HG03460 (cell line): ENCODE measurements around the gene ACCSL.

Experiments used
- ATAC-seq: cut with Tn5 transposase; IDR thresholded peaks from one replicate; pipeline ENCODE4 v1.9.1; 2021; ENCODE audit not compliant: unreplicated experiment

The ACCSL gene

DNA sequence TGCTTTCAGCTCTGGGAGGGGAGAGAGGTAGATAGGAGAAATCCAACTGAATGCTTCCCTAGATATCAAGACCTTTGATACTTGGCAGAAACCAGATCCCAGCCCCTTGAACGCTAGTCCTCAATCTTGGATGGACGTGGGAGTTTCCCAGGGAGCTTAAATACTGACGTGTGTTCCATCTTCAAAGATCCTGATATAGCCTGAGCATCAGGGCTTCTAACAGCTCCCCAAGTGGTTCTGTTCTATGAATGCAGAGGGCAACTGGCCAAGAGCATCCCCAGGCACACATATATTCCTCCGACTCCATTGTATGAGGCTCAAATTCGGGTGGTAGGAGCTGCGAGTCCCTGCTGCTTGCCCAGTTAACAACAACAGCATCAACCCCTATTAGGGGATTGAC is 9.6 kb downstream of the ACCSL start:
- ATAC-seq: no peak

GRCh38 chr11:44058275-44058674 is 10.5 kb downstream of the ACCSL start:
- ATAC-seq: no peak

DNA sequence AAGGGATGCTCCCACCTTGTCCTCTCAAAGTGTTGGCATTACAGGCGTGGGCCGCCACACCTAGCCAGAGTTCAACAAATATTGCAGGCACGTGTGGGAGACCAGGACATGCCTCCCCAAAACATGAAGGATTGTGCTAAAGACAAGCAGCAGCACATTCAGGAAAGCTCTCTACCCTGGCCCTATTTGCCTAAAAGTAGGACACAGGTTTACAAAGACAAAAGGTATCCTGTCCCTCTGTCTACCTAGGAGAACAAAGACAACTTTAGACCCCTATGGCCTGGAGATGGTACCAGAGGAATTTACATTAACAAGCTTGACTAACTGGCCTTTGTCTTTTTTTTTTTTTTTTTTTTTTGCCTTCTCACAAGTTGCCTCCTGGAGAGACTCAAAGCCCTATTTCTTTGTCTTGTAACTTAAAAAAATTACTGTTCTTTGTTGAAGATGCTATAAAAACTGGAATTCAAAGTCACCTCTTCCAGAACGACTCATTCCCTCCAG is 17.4 kb downstream of the ACCSL start:
- no peak for ATAC-seq

DNA sequence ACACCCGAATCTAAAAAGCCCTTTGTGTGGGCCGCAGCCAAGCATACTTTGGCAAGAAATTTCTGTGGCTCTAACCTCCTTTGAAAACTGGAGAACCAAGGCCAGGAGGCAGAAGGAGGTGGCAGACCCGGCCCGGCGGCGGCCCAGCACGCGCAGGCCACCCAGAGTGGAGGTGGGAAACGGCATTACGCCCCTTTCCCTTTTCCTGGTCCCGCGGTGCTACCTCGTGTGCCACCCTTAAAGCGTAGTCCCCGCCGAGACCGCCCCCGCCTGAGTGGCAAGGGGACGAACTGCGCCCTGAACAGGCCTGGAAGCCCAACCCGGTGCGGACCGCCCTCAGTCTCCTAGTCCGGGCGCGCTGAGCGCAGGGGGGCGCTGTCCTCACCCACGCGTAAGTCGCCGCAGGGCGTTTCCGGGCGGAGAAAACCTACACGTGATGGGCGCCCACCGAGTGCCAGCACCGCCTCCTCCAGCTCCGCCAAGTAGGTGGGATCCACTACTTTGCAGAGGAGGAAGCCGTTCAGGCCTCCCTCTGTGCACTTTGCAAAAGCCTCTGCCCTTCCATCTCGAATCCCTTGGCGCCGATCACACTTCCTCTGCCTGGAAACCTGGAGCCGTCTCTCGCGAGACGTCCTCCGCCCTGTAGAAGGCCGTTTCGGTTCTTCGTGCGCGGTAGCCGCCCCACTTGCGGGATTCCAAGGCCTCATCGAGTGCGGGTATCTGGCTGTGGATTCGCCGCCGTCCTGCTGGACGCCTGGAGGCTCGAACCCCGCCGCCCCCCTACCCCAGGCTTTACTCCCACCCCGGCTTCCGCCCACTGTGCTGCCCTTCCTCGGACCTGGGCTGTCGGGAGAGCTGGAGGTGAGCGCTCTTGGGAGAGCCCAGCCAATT is 18.3 kb downstream of the ACCSL start, which contains the start of gene ACCS:
ACCS (plus strand) TSS at position 430 of the 891 bp plus-strand sequence. CDS start 1,358 bp downstream, outside the sequence.
- ATAC-seq: peak; percentile 94

DNA sequence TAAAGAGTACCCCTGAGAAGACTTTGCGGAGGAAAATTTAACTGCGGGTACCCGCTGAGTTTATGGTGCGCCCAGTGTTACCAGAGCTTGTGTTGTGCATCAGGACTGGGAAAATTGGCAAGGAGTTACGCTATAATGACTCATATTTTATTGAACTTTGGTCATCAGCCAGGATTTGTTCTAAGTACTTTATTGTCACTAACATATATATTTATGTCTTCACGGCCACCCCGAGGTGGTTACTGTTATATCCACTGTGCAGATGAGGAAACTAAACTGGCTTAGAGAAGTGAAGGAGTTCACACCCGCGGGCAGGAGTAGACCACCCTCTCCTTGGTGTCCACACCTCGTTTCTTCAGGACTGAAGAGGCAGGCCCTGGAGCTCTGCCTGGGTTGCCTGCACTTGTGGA is 19.0 kb downstream of the ACCSL start:
- no peak for ATAC-seq

- no peak for ATAC-seq
Observed at GRCh38 chr11:44067266-44067665, 19.5 kb downstream of the ACCSL start.

DNA sequence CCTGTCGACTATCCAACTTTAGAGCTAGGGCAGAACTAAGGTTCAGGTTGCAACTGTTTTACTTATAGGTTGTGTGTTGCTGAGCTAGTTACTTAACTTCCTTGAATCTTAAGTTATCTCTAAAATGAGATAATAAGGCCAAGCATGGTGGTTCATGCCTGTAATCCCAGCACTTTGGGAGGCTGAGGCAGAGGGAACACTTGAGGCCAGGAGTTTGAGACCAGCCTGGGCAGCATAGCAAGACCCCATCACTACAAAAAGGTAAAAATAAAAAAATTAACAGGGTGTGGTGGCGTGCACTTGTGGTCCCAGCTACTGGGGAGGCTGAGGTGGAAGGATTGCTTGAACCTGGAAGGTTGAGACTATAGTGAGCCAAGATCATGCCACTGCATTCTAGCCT is 20.4 kb downstream of the ACCSL start:
- no peak for ATAC-seq

- ATAC-seq: no peak
Observed at GRCh38 chr11:44071157-44071556, 23.4 kb downstream of the ACCSL start.

GRCh38 chr11:44072757-44073658 is 25.2 kb downstream of the ACCSL start:
- no peak for ATAC-seq

GRCh38 chr11:44078794-44079193 is 31.0 kb downstream of the ACCSL start:
- ATAC-seq: no peak

DNA sequence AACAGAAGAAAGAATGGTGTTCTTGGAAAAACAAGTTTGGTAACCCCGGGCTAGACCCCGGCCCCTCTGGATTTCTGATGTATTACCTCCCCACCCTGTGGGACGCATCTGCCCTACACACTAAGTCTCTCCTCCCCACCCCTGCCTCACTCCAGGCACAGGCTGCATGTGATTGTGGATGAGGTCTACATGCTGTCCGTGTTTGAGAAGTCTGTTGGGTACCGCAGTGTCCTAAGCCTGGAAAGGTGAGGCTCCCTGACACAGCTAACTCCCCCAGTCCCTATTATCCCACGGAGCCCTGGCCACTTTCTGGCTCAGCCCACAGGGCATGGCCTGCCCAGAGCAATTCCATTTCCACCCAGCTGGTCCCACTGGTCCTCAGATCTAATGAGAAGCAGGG is 31.6 kb downstream of the ACCSL start:
- ATAC-seq: no peak

- no peak for ATAC-seq
Observed at GRCh38 chr11:44080951-44081350, 33.2 kb downstream of the ACCSL start.

GRCh38 chr11:44082645-44083044 is 34.9 kb downstream of the ACCSL start:
- no peak for ATAC-seq

GRCh38 chr11:44083433-44083832 is 35.7 kb downstream of the ACCSL start:
- no peak for ATAC-seq

GRCh38 chr11:44083906-44084305 is 36.1 kb downstream of the ACCSL start:
- ATAC-seq: no peak

DNA sequence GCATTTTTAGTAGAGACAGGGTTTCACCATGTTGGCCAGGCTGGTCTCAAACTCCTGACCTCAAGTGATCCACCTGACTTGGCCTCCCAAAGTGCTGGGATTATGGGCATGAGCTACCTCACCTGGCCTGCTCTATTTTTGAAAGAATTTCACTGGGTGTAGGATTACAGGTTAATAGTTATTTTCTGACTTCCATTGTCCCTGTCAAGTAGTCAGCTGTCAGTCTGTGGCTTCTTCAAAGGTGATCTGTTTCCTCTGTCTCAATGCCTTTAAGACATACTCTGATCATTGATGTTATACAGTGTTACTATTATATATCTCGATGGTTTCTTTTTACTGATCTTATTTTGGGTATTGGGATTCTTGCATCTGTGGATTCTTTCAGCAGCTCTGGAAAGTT is 37.5 kb downstream of the ACCSL start:
- no peak for ATAC-seq

- ATAC-seq: no peak
Observed at GRCh38 chr11:44088377-44088776, 40.6 kb downstream of the ACCSL start.

DNA sequence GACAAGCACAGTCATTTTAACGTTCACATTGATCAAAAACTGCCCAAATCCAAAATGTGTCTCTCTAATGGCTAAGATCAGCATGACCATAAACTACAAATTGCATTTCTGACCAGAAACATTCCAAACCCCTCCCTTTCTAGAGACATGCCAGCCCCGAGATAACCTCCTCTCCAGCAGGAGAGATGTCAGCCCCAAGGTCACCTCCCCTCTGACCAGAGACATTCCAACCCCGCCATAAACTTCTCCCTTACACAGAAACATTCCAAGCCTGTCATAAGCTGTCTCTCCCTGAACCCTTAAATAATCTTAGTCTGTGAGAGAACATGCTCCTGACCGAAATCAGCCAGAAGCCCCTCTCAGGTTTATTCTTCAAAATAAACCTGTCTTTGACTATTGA is 41.1 kb downstream of the ACCSL start:
- no peak for ATAC-seq

DNA sequence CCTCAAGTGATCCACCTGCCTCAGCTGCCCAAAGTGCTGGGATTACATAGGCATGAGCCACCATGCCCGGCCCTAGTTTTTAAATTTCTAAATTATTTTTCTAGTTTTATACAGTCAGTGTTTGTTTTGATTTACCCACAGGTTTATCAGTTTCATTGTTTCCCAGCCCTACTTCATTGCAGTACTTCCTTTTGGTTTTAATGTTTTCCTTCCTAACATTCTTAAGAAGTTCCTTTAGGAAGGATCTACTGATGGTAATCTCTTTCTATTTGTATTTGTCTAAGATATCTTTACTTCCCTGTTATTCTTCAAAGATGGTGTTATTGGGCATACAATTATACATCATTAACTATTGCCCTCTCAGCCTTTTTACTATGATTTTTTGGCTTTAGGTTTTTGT is 42.8 kb downstream of the ACCSL start:
- ATAC-seq: no peak

- ATAC-seq: no peak
Observed at GRCh38 chr11:44094260-44094868, 46.6 kb downstream of the ACCSL start.
